Suprapubic skin (tissue), 3 donors: Measurements from ENCODE around the gene RASSF4.

Experiments used
- EP300 ChIP-seq: sonication (generic); formaldehyde crosslinking; IDR thresholded peaks from one replicate; pipeline ENCODE4 v1.6.1; 2017; ENCODE audit warnings: antibody characterized with exemption
- TF ChIP-seq, protein P1 (sequence below), 2 donors: fragments of 200-600 bp in 1 of 2; fragments of 450-650 bp in 1 of 2; sonication (generic) in 1 of 2; IDR thresholded peaks; one replicate each; pipeline ENCODE4 v1.5.1; 2016 to 2019; ENCODE audit warnings: antibody characterized with exemption in 2 of 2, mild to moderate bottlenecking in 1 of 2, moderate library complexity in 1 of 2

DNA sequence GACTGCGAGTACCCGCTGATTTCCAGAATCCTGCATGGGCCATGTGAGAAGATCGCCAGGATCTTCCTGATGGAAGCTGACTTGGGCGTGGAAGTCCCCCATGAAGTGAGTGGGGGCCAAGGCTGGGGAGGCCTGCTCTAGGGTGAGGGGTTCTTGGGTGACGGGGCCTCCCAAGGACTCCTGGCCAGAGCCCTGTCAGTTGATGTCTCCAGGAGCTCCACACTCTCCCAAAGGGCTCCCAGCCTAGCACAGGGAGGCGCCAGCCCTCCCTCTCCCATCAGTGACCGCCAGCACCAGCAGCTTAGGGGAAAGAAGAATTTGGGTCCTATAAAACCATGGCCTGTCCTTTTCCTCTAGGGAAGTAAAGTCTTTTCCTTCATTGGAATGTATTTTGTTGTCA is 31.4 kb downstream of the RASSF4 start:
- TF ChIP-seq, protein P1, sequence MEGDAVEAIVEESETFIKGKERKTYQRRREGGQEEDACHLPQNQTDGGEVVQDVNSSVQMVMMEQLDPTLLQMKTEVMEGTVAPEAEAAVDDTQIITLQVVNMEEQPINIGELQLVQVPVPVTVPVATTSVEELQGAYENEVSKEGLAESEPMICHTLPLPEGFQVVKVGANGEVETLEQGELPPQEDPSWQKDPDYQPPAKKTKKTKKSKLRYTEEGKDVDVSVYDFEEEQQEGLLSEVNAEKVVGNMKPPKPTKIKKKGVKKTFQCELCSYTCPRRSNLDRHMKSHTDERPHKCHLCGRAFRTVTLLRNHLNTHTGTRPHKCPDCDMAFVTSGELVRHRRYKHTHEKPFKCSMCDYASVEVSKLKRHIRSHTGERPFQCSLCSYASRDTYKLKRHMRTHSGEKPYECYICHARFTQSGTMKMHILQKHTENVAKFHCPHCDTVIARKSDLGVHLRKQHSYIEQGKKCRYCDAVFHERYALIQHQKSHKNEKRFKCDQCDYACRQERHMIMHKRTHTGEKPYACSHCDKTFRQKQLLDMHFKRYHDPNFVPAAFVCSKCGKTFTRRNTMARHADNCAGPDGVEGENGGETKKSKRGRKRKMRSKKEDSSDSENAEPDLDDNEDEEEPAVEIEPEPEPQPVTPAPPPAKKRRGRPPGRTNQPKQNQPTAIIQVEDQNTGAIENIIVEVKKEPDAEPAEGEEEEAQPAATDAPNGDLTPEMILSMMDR (IDR thresholded peaks at IDR 0.05) = no peak
- no peak for TF ChIP-seq EP300
